GM12878 (cell line): ENCODE measurements around the gene ACSM5. TPM values are rescaled to one million over a fixed set of nuclear protein-coding genes. Genes with fewer than 3 reads are reported as not detected.
"Not testable (repeated sequence)": the region's sequence is repeated elsewhere in the genome, so short reads cannot be mapped to it uniquely, and the experiment has no call there.

ENCODE experiments used
- ATAC-seq: fragments of 200-7000 bp; cut with Tn5 transposase; 3 replicates; pipeline ENCODE4 v1.9.1; 2020; ENCODE audit warnings: mild to moderate bottlenecking, moderate library complexity
- BruUV-seq: library from RNA; stranded (reverse); fragments of 400-500 nt; replicated peaks from 2 replicates; lab custom pipeline; 2021; lab: Mats Ljungman, UMichigan
- CTCF ChIA-PET: fragments of 300-600 bp; sonication (Branson Sonifier 250); formaldehyde crosslinking; extraction: SDS; loops from one replicate; lab custom pipeline; 2021; ENCODE audit warnings: inconsistent platforms; lab: Yijun Ruan, JAX
- POLR2A ChIA-PET: fragments of 350-600 bp; formaldehyde crosslinking; extraction: SDS; loops from one replicate; lab custom pipeline; 2021; ENCODE audit warnings: inconsistent platforms; lab: Charles Lee
- RAD21 ChIA-PET: fragments of 300-600 bp; sonication (Branson Sonifier 250); formaldehyde crosslinking; loops from one replicate; lab custom pipeline; 2023; ENCODE audit warnings: antibody characterized with exemption; ENCODE audit not compliant: unreplicated experiment; lab: Charles Lee
- SMC1A ChIA-PET: fragments of 300-600 bp; sonication (Branson Sonifier 250); formaldehyde crosslinking; loops from one replicate; lab custom pipeline; 2023; ENCODE audit not compliant: unreplicated experiment, uncharacterized antibody; lab: Charles Lee
- DNase-seq: peaks from one replicate; pipeline ENCODE4 v3.0.0-alpha.2; 2011; ENCODE audit warnings: low read depth, low spot score
- FAIRE-seq: peaks from 3 replicates; lab custom pipeline; 2011; peaks lifted over from hg19 to GRCh38; lab: Jason Lieb, UNC
- H2AFZ ChIP-seq: 2 replicates; pipeline ENCODE4 v1.6.0; 2011; ENCODE audit warnings: low read depth, low read length, control low read depth; ENCODE audit not compliant: control insufficient read depth
- H3K27ac ChIP-seq: 2 replicates; pipeline ENCODE4 v1.5.1; 2011; ENCODE audit warnings: control low read depth; ENCODE audit not compliant: control insufficient read depth, insufficient read depth
- H3K27me3 ChIP-seq, 2 experiments: replicated peaks in 1 of 2; 2 replicates each; pipeline versions ENCODE4 v1.6.0 to v1.6.1; 2011; ENCODE audit warnings: low read length in 1 of 2; ENCODE audit not compliant: control insufficient read depth in 2 of 2, insufficient read depth in 2 of 2
- H3K36me3 ChIP-seq, 2 experiments: 2 replicates each; pipeline ENCODE4 v1.5.1; 2011; ENCODE audit warnings: low read length in 1 of 2; ENCODE audit not compliant: control insufficient read depth in 2 of 2, insufficient read depth in 2 of 2
- H3K4me1 ChIP-seq: 2 replicates; pipeline ENCODE4 v1.6.1; 2011; ENCODE audit warnings: mild to moderate bottlenecking, low read length, moderate library complexity, mixed read lengths; ENCODE audit not compliant: control insufficient read depth, insufficient read depth
- H3K4me2 ChIP-seq: 2 replicates; pipeline ENCODE4 v1.6.0; 2011; ENCODE audit warnings: control low read depth; ENCODE audit not compliant: control insufficient read depth, insufficient read depth
- H3K4me3 ChIP-seq: fragments of 200-600 bp; sonication (generic); 2 replicates; pipeline ENCODE4 v1.5.1; 2016
- H3K79me2 ChIP-seq: 2 replicates; pipeline ENCODE4 v1.6.0; 2011; ENCODE audit warnings: low read length; ENCODE audit not compliant: control insufficient read depth, insufficient read depth
- H3K9ac ChIP-seq: 2 replicates; pipeline ENCODE4 v1.8.0; 2011; ENCODE audit warnings: low read length, control low read depth, mixed read lengths; ENCODE audit not compliant: control insufficient read depth, insufficient read depth
- H3K9me3 ChIP-seq: replicated peaks from 3 replicates; pipeline ENCODE4 v1.5.1; 2011; ENCODE audit warnings: mild to moderate bottlenecking, low read length; ENCODE audit not compliant: control insufficient read depth, insufficient read depth
- H4K20me1 ChIP-seq: 2 replicates; pipeline ENCODE4 v1.6.0; 2011; ENCODE audit not compliant: control insufficient read depth, insufficient read depth
- REST ChIP-seq: IDR thresholded peaks from 2 replicates; pipeline ENCODE4 v1.6.1; 2012; ENCODE audit warnings: mild to moderate bottlenecking, low read depth, low read length
- WGBS: methylation state at CpG from one replicate; pipeline ENCODE4 v1.1.6; 2016; ENCODE audit warnings: low lambda C conversion rate; ENCODE audit not compliant: insufficient replicate concordance, insufficient coverage; ENCODE audit errors: missing lambda C conversion rate; 5-methylcytosine and 5-hydroxymethylcytosine counted together
- in situ Hi-C: fragments of 300-500 bp; cut with MboI; formaldehyde crosslinking; loops from 9 replicates; pipeline ENCODE4 v1.14.3; 2018; ENCODE audit warnings: mixed read lengths
- intact Hi-C: fragments of 100-400 bp; cut with micrococcal nuclease; formaldehyde crosslinking; loops from one replicate; pipeline ENCODE4 v1.14.2; 2022; ENCODE audit not compliant: unreplicated experiment
- polyA plus RNA-seq, 11 experiments: library from polyadenylated mRNA; depleted of rRNA in 4 of 11; unstranded in 6 of 11; stranded (reverse) in 5 of 11; fragments of >200 nt; fragmentation: Nextera tagmentation in 4 of 11; fragmentation: Illumina TruSeq in 1 of 11; extraction: Ambion mirVana in 4 of 11; extraction: Trizol in 1 of 11; gene quantifications; 1 replicate in 1 of 11; 2 replicates in 10 of 11; pipeline versions ENCODE4 v1.2.1 to v1.2.3, GENCODE V29; 2011 to 2016; ENCODE audit warnings: inconsistent platforms in 2 of 11, missing spikeins in 2 of 11, low read depth in 1 of 11
- total RNA-seq, 4 experiments: library from RNA; depleted of rRNA in 3 of 4; stranded (reverse); fragments of >200 nt in 3 of 4; fragmentation: Illumina TruSeq in 1 of 4; extraction: Trizol in 1 of 4; gene quantifications; 2 replicates each; pipeline versions ENCODE4 v1.2.1 to v1.2.3, GENCODE V29; 2013 to 2021

Gene ACSM5
- total and polyA plus RNA-seq, 10 of the 15 experiments (the other 5 are each of a cell fraction or from before 2014, with no cell fraction given): 0.07 to 0.54 (median 0.26) TPM; not detected in 3

GRCh38 chr16:20460313-20460712 is 51.0 kb downstream of the ACSM5 start:
- H3K4me2 ChIP-seq, RAD21 ChIA-PET, SMC1A ChIA-PET, H3K4me1 ChIP-seq, H3K9ac ChIP-seq, CTCF ChIA-PET, H3K27ac ChIP-seq, intact Hi-C loops, H3K79me2 ChIP-seq, H2AFZ ChIP-seq, in situ Hi-C loops, H4K20me1 ChIP-seq, H3K4me3 ChIP-seq, H3K27me3 ChIP-seq, FAIRE-seq, H3K36me3 ChIP-seq, ATAC-seq, BruUV-seq, H3K9me3 ChIP-seq, DNase-seq, POLR2A ChIA-PET: not testable (repeated sequence)
- 0% methylated on average over 2 of the region's 4 CpGs for WGBS

GRCh38 chr16:20468954-20469353 is 59.6 kb downstream of the ACSM5 start:
- H2AFZ ChIP-seq, H3K79me2 ChIP-seq, H3K27me3 ChIP-seq, H3K9ac ChIP-seq, SMC1A ChIA-PET, H3K36me3 ChIP-seq, H3K27ac ChIP-seq, H3K4me1 ChIP-seq, DNase-seq, H4K20me1 ChIP-seq, ATAC-seq, POLR2A ChIA-PET, intact Hi-C loops, H3K4me3 ChIP-seq, H3K4me2 ChIP-seq, BruUV-seq, CTCF ChIA-PET, FAIRE-seq, H3K9me3 ChIP-seq, in situ Hi-C loops, RAD21 ChIA-PET: not testable (repeated sequence)
- TF ChIP-seq REST: peak; percentile 36; the same call in 1 of the 2 replicates

GRCh38 chr16:20469930-20470329 is 60.6 kb downstream of the ACSM5 start:
- BruUV-seq, H3K9me3 ChIP-seq, H4K20me1 ChIP-seq, CTCF ChIA-PET, H3K9ac ChIP-seq, H2AFZ ChIP-seq, H3K27ac ChIP-seq, H3K79me2 ChIP-seq, in situ Hi-C loops, FAIRE-seq, H3K4me1 ChIP-seq, intact Hi-C loops, POLR2A ChIA-PET, ATAC-seq, RAD21 ChIA-PET, SMC1A ChIA-PET, H3K4me2 ChIP-seq, DNase-seq, H3K27me3 ChIP-seq, H3K4me3 ChIP-seq, H3K36me3 ChIP-seq: not testable (repeated sequence)
- WGBS: 29% methylated on average over 2 of the region's 2 CpGs
